ENCODE results near the gene IREB2. TPM values are rescaled to one million over a fixed set of nuclear protein-coding genes. Genes with fewer than 3 reads are reported as not detected.

IREB2 gene
- total and polyA plus RNA-seq, 4 donors: 9.8 to 71.5 (median 38.4) TPM

GRCh38 chr15:78444255-78444654 lies 6.2 kb downstream of the IREB2 start:
- ATAC-seq (ENCODE audit: insufficient read depth, low FRiP score) (no peak), DNase-seq (no peak)
- no peak overlapping the region for H3K27ac ChIP-seq (ENCODE audit: low read depth in 1 of 2, low read length in 1 of 2)
- H3K4me1 ChIP-seq (ENCODE audit: control insufficient read depth in 5 of 5, insufficient read depth in 5 of 5, low read length in 5 of 5): peaks cover 6 to 30% (median 8%) of the 10 kb centered on the region in 5 donors
- no peak for TF ChIP-seq CTCF (IDR thresholded peaks at IDR 0.05; ENCODE audit: control extremely low read depth, extremely low read depth)
- H3K27me3 ChIP-seq (ENCODE audit: control insufficient read depth in 3 of 3, insufficient read depth in 3 of 3, low read length in 2 of 3): no peaks in the 10 kb centered on the region
- no peak overlapping the region for H3K9ac ChIP-seq (ENCODE audit: insufficient read depth in 1 of 2, low read length in 2 of 2)
- 85 to 90% methylated on average over 1 of the region's 1 CpG for WGBS, 2 donors
- peaks cover 11 to 49% (median 23%) of the 10 kb centered on the region in 4 donors for H3K36me3 ChIP-seq (ENCODE audit: control insufficient read depth in 4 of 4, insufficient read depth in 4 of 4, low read length in 4 of 4)
- H3K4me3 ChIP-seq: no peak overlapping the region
- no peaks in the 10 kb centered on the region for H3K9me3 ChIP-seq (ENCODE audit: control insufficient read depth in 4 of 4, insufficient read depth in 3 of 4, low read length in 3 of 4)

GRCh38 chr15:78445875-78446274 lies 7.9 kb downstream of the IREB2 start:
- Histone ChIP-seq H3K9me3 (ENCODE audit: control insufficient read depth in 4 of 4, insufficient read depth in 3 of 4, low read length in 3 of 4) (no peaks in the 10 kb centered on the region), H3K27me3 (ENCODE audit: control insufficient read depth in 3 of 3, insufficient read depth in 3 of 3, low read length in 2 of 3) (no peaks in the 10 kb centered on the region), H3K9ac (ENCODE audit: insufficient read depth in 1 of 2, low read length in 2 of 2) (no peak overlapping the region), H3K4me1 (ENCODE audit: control insufficient read depth in 5 of 5, insufficient read depth in 5 of 5, low read length in 5 of 5) (peaks cover 2 to 26% (median 7%) of the 10 kb centered on the region in 5 donors), H3K36me3 (ENCODE audit: control insufficient read depth in 4 of 4, insufficient read depth in 4 of 4, low read length in 4 of 4) (peaks cover 11 to 39% (median 17%) of the 10 kb centered on the region in 4 donors), H3K4me3 (no peak overlapping the region), H3K27ac (ENCODE audit: low read depth in 1 of 2, low read length in 1 of 2) (no peak overlapping the region)
- 93 to 97% methylated on average over 2 of the region's 2 CpGs for WGBS, 2 donors
- no peak for TF ChIP-seq CTCF (IDR thresholded peaks at IDR 0.05; ENCODE audit: control extremely low read depth, extremely low read depth)
- DNase-seq (no peak), ATAC-seq (ENCODE audit: insufficient read depth, low FRiP score) (no peak)

GRCh38 chr15:78446551-78446950 lies 8.5 kb downstream of the IREB2 start:
- Histone ChIP-seq H3K9me3 (ENCODE audit: control insufficient read depth in 4 of 4, insufficient read depth in 3 of 4, low read length in 3 of 4) (no peaks in the 10 kb centered on the region), H3K36me3 (ENCODE audit: control insufficient read depth in 4 of 4, insufficient read depth in 4 of 4, low read length in 4 of 4) (peaks cover 11 to 39% (median 15%) of the 10 kb centered on the region in 4 donors), H3K4me1 (ENCODE audit: control insufficient read depth in 5 of 5, insufficient read depth in 5 of 5, low read length in 5 of 5) (peaks cover 0 to 26% (median 7%) of the 10 kb centered on the region in 5 donors), H3K27ac (ENCODE audit: low read depth in 1 of 2, low read length in 1 of 2) (no peak overlapping the region), H3K4me3 (no peak overlapping the region), H3K27me3 (ENCODE audit: control insufficient read depth in 3 of 3, insufficient read depth in 3 of 3, low read length in 2 of 3) (no peaks in the 10 kb centered on the region), H3K9ac (ENCODE audit: insufficient read depth in 1 of 2, low read length in 2 of 2) (no peak overlapping the region)
- 88 to 94% methylated on average over 3 of the region's 3 CpGs for WGBS, 2 donors
- ATAC-seq (ENCODE audit: insufficient read depth, low FRiP score) (no peak), DNase-seq (no peak)
- no peak for TF ChIP-seq CTCF (IDR thresholded peaks at IDR 0.05; ENCODE audit: control extremely low read depth, extremely low read depth)
